GM12872 (cell line): ENCODE data around the gene GCGR.

Experiments
- CTCF ChIP-seq: IDR thresholded peaks from 3 replicates; pipeline ENCODE4 v1.5.1; 2011; ENCODE audit warnings: low read depth, mild to moderate bottlenecking, low read length, moderate library complexity; ENCODE audit not compliant: insufficient read depth

The GCGR gene

GRCh38 chr17:81858967-81859905 is 55.3 kb downstream of the GCGR start:
- TF ChIP-seq CTCF = no peak

- no peak for TF ChIP-seq CTCF
These were observed 56.2 kb downstream of the GCGR start, which contains the start of gene P4HB for GRCh38 chr17:81859906-81860755. Gene P4HB (minus strand): TSS chr17:81860535. CDS start chr17:81860471, 64 bp downstream.

GRCh38 chr17:81860756-81861568 is 57.0 kb downstream of the GCGR start:
- no peak for TF ChIP-seq CTCF

- no peak for TF ChIP-seq CTCF
These were observed 59.2 kb downstream of the GCGR start for GRCh38 chr17:81863123-81863675.
